Adipocyte (in vitro differentiated cells): ENCODE data around the gene ONECUT3.
"Not testable (repeated sequence)": the region's sequence is repeated elsewhere in the genome, so short reads cannot be mapped to it uniquely, and the experiment has no call there.

Source experiments
- DNase-seq: peaks from one replicate; pipeline ENCODE4 v3.0.0-alpha.2; 2015; ENCODE audit warnings: low read depth
- H3K27me3 ChIP-seq: replicated peaks from 2 replicates; pipeline ENCODE4 v1.7.0; 2013; ENCODE audit warnings: mild to moderate bottlenecking, low read length, moderate library complexity; ENCODE audit not compliant: control insufficient read depth, insufficient read depth
- H3K36me3 ChIP-seq: 2 replicates; pipeline ENCODE4 v1.7.0; 2013; ENCODE audit warnings: low read length, mild to moderate bottlenecking, moderate library complexity; ENCODE audit not compliant: control insufficient read depth, insufficient read depth, severe bottlenecking
- H3K4me1 ChIP-seq: 2 replicates; pipeline ENCODE4 v1.7.0; 2013; ENCODE audit warnings: mild to moderate bottlenecking, low read length, moderate library complexity; ENCODE audit not compliant: control insufficient read depth, insufficient read depth
- H3K4me3 ChIP-seq: 2 replicates; pipeline ENCODE4 v1.7.0; 2013; ENCODE audit warnings: mild to moderate bottlenecking, low read length, moderate library complexity
- H3K9ac ChIP-seq: 2 replicates; pipeline ENCODE4 v1.7.0; 2013; ENCODE audit warnings: mild to moderate bottlenecking, low read length, moderate library complexity
- H3K9me3 ChIP-seq: 2 replicates; pipeline ENCODE4 v1.7.0; 2013; ENCODE audit warnings: mild to moderate bottlenecking, low read length, moderate library complexity; ENCODE audit not compliant: control insufficient read depth

Gene ONECUT3

GRCh38 chr19:1752757-1753728 lies at the start of gene ONECUT3:
Gene ONECUT3 (plus strand): TSS chr19:1753506. CDS start chr19:1753663, 157 bp downstream.
- peaks cover 47% of the 10 kb centered on the region for H3K27me3 ChIP-seq
- no peaks in the 10 kb centered on the region for H3K4me1 ChIP-seq
- no peaks in the 10 kb centered on the region for H3K36me3 ChIP-seq
- H3K4me3 ChIP-seq, result no peak within 1 kb of the TSS
- DNase-seq, result no peak
- H3K9me3 ChIP-seq, result no peaks in the 10 kb centered on the region
- no peak within 1 kb of the TSS for H3K9ac ChIP-seq

- H3K27me3 ChIP-seq, result peaks cover 28% of the 10 kb centered on the region
- H3K9ac ChIP-seq, result no peak overlapping the region
- no peak overlapping the region for H3K4me3 ChIP-seq
- DNase-seq, result no peak
- peaks cover 22% of the 10 kb centered on the region for H3K9me3 ChIP-seq
- no peaks in the 10 kb centered on the region for H3K36me3 ChIP-seq
- no peaks in the 10 kb centered on the region for H3K4me1 ChIP-seq
Measured at GRCh38 chr19:1704339-1704738, 49.0 kb upstream of the ONECUT3 start.

- Histone ChIP-seq H3K27me3 (peaks cover 20% of the 10 kb centered on the region), H3K9me3 (peaks cover 22% of the 10 kb centered on the region), H3K4me1 (no peaks in the 10 kb centered on the region)
Measured at GRCh38 chr19:1705367-1705766, 47.9 kb upstream of the ONECUT3 start.

GRCh38 chr19:1706646-1707045 lies 46.7 kb upstream of the ONECUT3 start:
- not testable (repeated sequence) for H3K36me3 ChIP-seq, H3K9ac ChIP-seq, H3K4me3 ChIP-seq, DNase-seq, H3K27me3 ChIP-seq, H3K4me1 ChIP-seq
- peaks cover 22% of the 10 kb centered on the region for H3K9me3 ChIP-seq

More at GRCh38 chr19:1705367-1705766, 47.9 kb upstream of the ONECUT3 start:
- Histone ChIP-seq H3K4me3 (no peak overlapping the region), H3K9ac (no peak overlapping the region), H3K36me3 (no peaks in the 10 kb centered on the region)
- DNase-seq, result no peak

- Histone ChIP-seq H3K4me3 (no peak overlapping the region), H3K9ac (no peak overlapping the region), H3K27me3 (peaks cover 4% of the 10 kb centered on the region), H3K9me3 (peaks cover 22% of the 10 kb centered on the region), H3K4me1 (no peaks in the 10 kb centered on the region), H3K36me3 (no peaks in the 10 kb centered on the region)
- no peak for DNase-seq
Measured at GRCh38 chr19:1707240-1707639, 46.1 kb upstream of the ONECUT3 start.

- H3K9me3 ChIP-seq, result no peaks in the 10 kb centered on the region
- no peak overlapping the region for H3K4me3 ChIP-seq
- DNase-seq, result no peak
- peaks cover 23% of the 10 kb centered on the region for H3K27me3 ChIP-seq
- H3K4me1 ChIP-seq, result no peaks in the 10 kb centered on the region
- H3K36me3 ChIP-seq, result no peaks in the 10 kb centered on the region
- H3K9ac ChIP-seq, result no peak overlapping the region
Measured at GRCh38 chr19:1713170-1713569, 40.1 kb upstream of the ONECUT3 start.

- peaks cover 37% of the 10 kb centered on the region for H3K27me3 ChIP-seq
- no peaks in the 10 kb centered on the region for H3K9me3 ChIP-seq
- no peaks in the 10 kb centered on the region for H3K4me1 ChIP-seq
- no peaks in the 10 kb centered on the region for H3K36me3 ChIP-seq
- no peak overlapping the region for H3K9ac ChIP-seq
- no peak for DNase-seq
- H3K4me3 ChIP-seq, result no peak overlapping the region
Measured at GRCh38 chr19:1715540-1715939, 37.8 kb upstream of the ONECUT3 start.

- Histone ChIP-seq H3K9ac (no peak overlapping the region), H3K9me3 (no peaks in the 10 kb centered on the region), H3K4me3 (no peak overlapping the region), H3K4me1 (no peaks in the 10 kb centered on the region), H3K36me3 (no peaks in the 10 kb centered on the region), H3K27me3 (peaks cover 44% of the 10 kb centered on the region)
- DNase-seq, result no peak
Measured at GRCh38 chr19:1717200-1717969, 35.9 kb upstream of the ONECUT3 start.

- H3K9ac ChIP-seq, result no peak overlapping the region
- no peaks in the 10 kb centered on the region for H3K4me1 ChIP-seq
- DNase-seq, result no peak
- peaks cover 48% of the 10 kb centered on the region for H3K27me3 ChIP-seq
- no peaks in the 10 kb centered on the region for H3K36me3 ChIP-seq
- no peaks in the 10 kb centered on the region for H3K9me3 ChIP-seq
- H3K4me3 ChIP-seq, result no peak overlapping the region
Measured at GRCh38 chr19:1717970-1718264, 35.4 kb upstream of the ONECUT3 start.

- no peak overlapping the region for H3K4me3 ChIP-seq
- no peak overlapping the region for H3K9ac ChIP-seq
- H3K27me3 ChIP-seq, result peaks cover 48% of the 10 kb centered on the region
- no peaks in the 10 kb centered on the region for H3K9me3 ChIP-seq
- DNase-seq, result no peak
- no peaks in the 10 kb centered on the region for H3K4me1 ChIP-seq
- no peaks in the 10 kb centered on the region for H3K36me3 ChIP-seq
Measured at GRCh38 chr19:1718420-1719291, 34.6 kb upstream of the ONECUT3 start.

GRCh38 chr19:1719519-1719918 lies 33.8 kb upstream of the ONECUT3 start:
- Histone ChIP-seq H3K27me3 (peaks cover 48% of the 10 kb centered on the region), H3K9me3 (no peaks in the 10 kb centered on the region), H3K9ac (no peak overlapping the region), H3K4me3 (no peak overlapping the region), H3K4me1 (no peaks in the 10 kb centered on the region), H3K36me3 (no peaks in the 10 kb centered on the region)
- DNase-seq, result no peak
